IPS-15b (cell line): ENCODE data around the gene ZNF319.
A peak's percentile ranks its signal among the peaks of the same experiment; 100 is the strongest.

ENCODE experiments used
- H3K27me3 ChIP-seq: one replicate; pipeline ENCODE4 v1.6.1; 2013; ENCODE audit warnings: low read length; ENCODE audit not compliant: control insufficient read depth, insufficient read depth
- H3K36me3 ChIP-seq: one replicate; pipeline ENCODE4 v1.6.1; 2013; ENCODE audit warnings: low read length; ENCODE audit not compliant: control insufficient read depth, insufficient read depth
- H3K4me1 ChIP-seq: one replicate; pipeline ENCODE4 v1.6.1; 2013; ENCODE audit warnings: mild to moderate bottlenecking, low read length; ENCODE audit not compliant: control insufficient read depth, insufficient read depth
- H3K4me3 ChIP-seq: one replicate; pipeline ENCODE4 v1.5.1; 2013; ENCODE audit warnings: low read depth, low read length
- H3K9ac ChIP-seq: one replicate; pipeline ENCODE4 v1.6.1; 2013; ENCODE audit warnings: low read depth, mild to moderate bottlenecking, low read length
- H3K9me3 ChIP-seq: one replicate; pipeline ENCODE4 v1.6.1; 2013; ENCODE audit warnings: mild to moderate bottlenecking, low read length; ENCODE audit not compliant: control insufficient read depth, insufficient read depth

ZNF319 gene

GRCh38 chr16:58034774-58035173, 34.3 kb upstream of the ZNF319 start:
- Histone ChIP-seq H3K4me1 (no peaks in the 10 kb centered on the region), H3K9me3 (no peaks in the 10 kb centered on the region), H3K9ac (no peak overlapping the region), H3K4me3 (no peak overlapping the region), H3K36me3 (peaks cover 16% of the 10 kb centered on the region), H3K27me3 (no peaks in the 10 kb centered on the region)

GRCh38 chr16:58034128-58034685, 33.7 kb upstream of the ZNF319 start:
- H3K36me3 ChIP-seq: peaks cover 14% of the 10 kb centered on the region
- no peaks in the 10 kb centered on the region for H3K4me1 ChIP-seq
- H3K4me3 ChIP-seq: no peak overlapping the region
- H3K27me3 ChIP-seq: no peaks in the 10 kb centered on the region
- no peaks in the 10 kb centered on the region for H3K9me3 ChIP-seq
- no peak overlapping the region for H3K9ac ChIP-seq

GRCh38 chr16:58032710-58033293, 32.3 kb upstream of the ZNF319 start:
- Histone ChIP-seq H3K4me1 (peaks cover 12% of the 10 kb centered on the region), H3K36me3 (peaks cover 10% of the 10 kb centered on the region), H3K9me3 (no peaks in the 10 kb centered on the region), H3K4me3 (no peak overlapping the region), H3K9ac (no peak overlapping the region), H3K27me3 (no peaks in the 10 kb centered on the region)

GRCh38 chr16:58031016-58031800, 30.7 kb upstream of the ZNF319 start:
- Histone ChIP-seq H3K4me1 (peaks cover 12% of the 10 kb centered on the region), H3K9me3 (no peaks in the 10 kb centered on the region), H3K27me3 (no peaks in the 10 kb centered on the region), H3K9ac (no peak overlapping the region), H3K4me3 (no peak overlapping the region), H3K36me3 (peaks cover 6% of the 10 kb centered on the region)

- H3K4me3 ChIP-seq: no peak overlapping the region
- no peaks in the 10 kb centered on the region for H3K27me3 ChIP-seq
- H3K36me3 ChIP-seq: peaks cover 6% of the 10 kb centered on the region
- no peak overlapping the region for H3K9ac ChIP-seq
- peaks cover 12% of the 10 kb centered on the region for H3K4me1 ChIP-seq
- no peaks in the 10 kb centered on the region for H3K9me3 ChIP-seq
Observed at GRCh38 chr16:58030136-58030840, 29.8 kb upstream of the ZNF319 start.

- Histone ChIP-seq H3K27me3 (peaks cover under 1% of the 10 kb centered on the region), H3K9ac (no peak overlapping the region), H3K36me3 (peaks cover 6% of the 10 kb centered on the region), H3K9me3 (no peaks in the 10 kb centered on the region), H3K4me1 (peaks cover 13% of the 10 kb centered on the region), H3K4me3 (no peak overlapping the region)
Observed at GRCh38 chr16:58029410-58029809, 28.9 kb upstream of the ZNF319 start.

- Histone ChIP-seq H3K4me3 (peak overlapping the region; percentile 22), H3K27me3 (peaks cover 6% of the 10 kb centered on the region), H3K9ac (no peak overlapping the region), H3K9me3 (no peaks in the 10 kb centered on the region), H3K36me3 (peaks cover 3% of the 10 kb centered on the region), H3K4me1 (peaks cover 15% of the 10 kb centered on the region)
Observed at GRCh38 chr16:58028541-58029070, 28.1 kb upstream of the ZNF319 start.

- peak overlapping the region; percentile 24 for H3K4me3 ChIP-seq
- H3K4me1 ChIP-seq: peaks cover 20% of the 10 kb centered on the region
- H3K27me3 ChIP-seq: peaks cover 6% of the 10 kb centered on the region
- H3K9ac ChIP-seq: no peak overlapping the region
- no peaks in the 10 kb centered on the region for H3K9me3 ChIP-seq
- H3K36me3 ChIP-seq: peaks cover 3% of the 10 kb centered on the region
Observed at GRCh38 chr16:58027916-58028455, 27.5 kb upstream of the ZNF319 start.

- H3K27me3 ChIP-seq: peaks cover 6% of the 10 kb centered on the region
- H3K4me1 ChIP-seq: peaks cover 27% of the 10 kb centered on the region
- peak overlapping the region; percentile 77 for H3K4me3 ChIP-seq
- H3K36me3 ChIP-seq: peaks cover 3% of the 10 kb centered on the region
- H3K9ac ChIP-seq: peak overlapping the region; percentile 70
- no peaks in the 10 kb centered on the region for H3K9me3 ChIP-seq
Observed at GRCh38 chr16:58027161-58027915, 26.9 kb upstream of the ZNF319 start.

GRCh38 chr16:58026705-58027160, 26.3 kb upstream of the ZNF319 start:
- peaks cover 3% of the 10 kb centered on the region for H3K36me3 ChIP-seq
- peak overlapping the region; percentile 77 for H3K4me3 ChIP-seq
- no peaks in the 10 kb centered on the region for H3K9me3 ChIP-seq
- peaks cover 6% of the 10 kb centered on the region for H3K27me3 ChIP-seq
- peak overlapping the region; percentile 70 for H3K9ac ChIP-seq
- peaks cover 30% of the 10 kb centered on the region for H3K4me1 ChIP-seq
